ENCODE data around the gene ZDHHC11B. TPM values are rescaled to one million over a fixed set of nuclear protein-coding genes. Genes with fewer than 3 reads are reported as not detected.
"Not testable (repeated sequence)": the region's sequence is repeated elsewhere in the genome, so short reads cannot be mapped to it uniquely, and the experiment has no call there.

Gene ZDHHC11B
- total and polyA plus RNA-seq, 2 donors (not counting 1 experiment from before 2014, with no cell fraction given): under 0.01 TPM; not detected in 1

- H3K27me3 ChIP-seq (ENCODE audit: control insufficient read depth, insufficient read depth, low read length); H3K4me3 ChIP-seq (replicated peaks in 1 of 4; ENCODE audit: control extremely low read depth in 1 of 4, insufficient read depth in 1 of 4, low read depth in 3 of 4, low read length in 4 of 4); H3K9ac ChIP-seq (ENCODE audit: insufficient read depth, low read length); H2AFZ ChIP-seq (ENCODE audit: low read length); H3K79me2 ChIP-seq (ENCODE audit: control insufficient read depth, insufficient read depth, low read length); DNase-seq (ENCODE audit: low read depth in 2 of 2); H3K4me1 ChIP-seq (ENCODE audit: control insufficient read depth, extremely low read depth, insufficient read depth, low read length); H3K4me2 ChIP-seq (ENCODE audit: extremely low read depth, insufficient read depth, low read length); H4K20me1 ChIP-seq (ENCODE audit: control insufficient read depth, extremely low read depth, insufficient read depth, low read length); H3K27ac ChIP-seq (ENCODE audit: insufficient read depth, low read length); H3K9me3 ChIP-seq (ENCODE audit: control insufficient read depth, insufficient read depth, low read depth, low read length); H3K36me3 ChIP-seq (ENCODE audit: control insufficient read depth, insufficient read depth, low read length): not testable (repeated sequence)
These were observed 103.0 kb downstream of the ZDHHC11B start for GRCh38 chr5:681317-682191.

GRCh38 chr5:680836-681235, 103.7 kb downstream of the ZDHHC11B start:
- not testable (repeated sequence) for DNase-seq (ENCODE audit: low read depth in 2 of 2); H3K4me3 ChIP-seq (replicated peaks in 1 of 4; ENCODE audit: control extremely low read depth in 1 of 4, insufficient read depth in 1 of 4, low read depth in 3 of 4, low read length in 4 of 4); H3K27ac ChIP-seq (ENCODE audit: insufficient read depth, low read length); H3K4me1 ChIP-seq (ENCODE audit: control insufficient read depth, extremely low read depth, insufficient read depth, low read length); H4K20me1 ChIP-seq (ENCODE audit: control insufficient read depth, extremely low read depth, insufficient read depth, low read length); H3K4me2 ChIP-seq (ENCODE audit: extremely low read depth, insufficient read depth, low read length); H3K36me3 ChIP-seq (ENCODE audit: control insufficient read depth, insufficient read depth, low read length); H3K79me2 ChIP-seq (ENCODE audit: control insufficient read depth, insufficient read depth, low read length); H3K9ac ChIP-seq (ENCODE audit: insufficient read depth, low read length); H2AFZ ChIP-seq (ENCODE audit: low read length); H3K27me3 ChIP-seq (ENCODE audit: control insufficient read depth, insufficient read depth, low read length); H3K9me3 ChIP-seq (ENCODE audit: control insufficient read depth, insufficient read depth, low read depth, low read length)

GRCh38 chr5:680118-680795, 104.3 kb downstream of the ZDHHC11B start:
- H3K9ac ChIP-seq (ENCODE audit: insufficient read depth, low read length); H3K79me2 ChIP-seq (ENCODE audit: control insufficient read depth, insufficient read depth, low read length); H3K27ac ChIP-seq (ENCODE audit: insufficient read depth, low read length); H3K4me2 ChIP-seq (ENCODE audit: extremely low read depth, insufficient read depth, low read length); DNase-seq (ENCODE audit: low read depth in 2 of 2); H3K4me3 ChIP-seq (replicated peaks in 1 of 4; ENCODE audit: control extremely low read depth in 1 of 4, insufficient read depth in 1 of 4, low read depth in 3 of 4, low read length in 4 of 4); H3K27me3 ChIP-seq (ENCODE audit: control insufficient read depth, insufficient read depth, low read length); H2AFZ ChIP-seq (ENCODE audit: low read length); H4K20me1 ChIP-seq (ENCODE audit: control insufficient read depth, extremely low read depth, insufficient read depth, low read length); H3K36me3 ChIP-seq (ENCODE audit: control insufficient read depth, insufficient read depth, low read length); H3K4me1 ChIP-seq (ENCODE audit: control insufficient read depth, extremely low read depth, insufficient read depth, low read length); H3K9me3 ChIP-seq (ENCODE audit: control insufficient read depth, insufficient read depth, low read depth, low read length): not testable (repeated sequence)

- not testable (repeated sequence) for H3K4me2 ChIP-seq (ENCODE audit: extremely low read depth, insufficient read depth, low read length); H3K9me3 ChIP-seq (ENCODE audit: control insufficient read depth, insufficient read depth, low read depth, low read length); H3K27ac ChIP-seq (ENCODE audit: insufficient read depth, low read length); DNase-seq (ENCODE audit: low read depth in 2 of 2); H3K4me3 ChIP-seq (replicated peaks in 1 of 4; ENCODE audit: control extremely low read depth in 1 of 4, insufficient read depth in 1 of 4, low read depth in 3 of 4, low read length in 4 of 4); H3K27me3 ChIP-seq (ENCODE audit: control insufficient read depth, insufficient read depth, low read length); H3K9ac ChIP-seq (ENCODE audit: insufficient read depth, low read length); H4K20me1 ChIP-seq (ENCODE audit: control insufficient read depth, extremely low read depth, insufficient read depth, low read length); H2AFZ ChIP-seq (ENCODE audit: low read length); H3K79me2 ChIP-seq (ENCODE audit: control insufficient read depth, insufficient read depth, low read length); H3K36me3 ChIP-seq (ENCODE audit: control insufficient read depth, insufficient read depth, low read length); H3K4me1 ChIP-seq (ENCODE audit: control insufficient read depth, extremely low read depth, insufficient read depth, low read length)
These were observed 105.2 kb downstream of the ZDHHC11B start for GRCh38 chr5:679166-679895.

- H4K20me1 ChIP-seq (ENCODE audit: control insufficient read depth, extremely low read depth, insufficient read depth, low read length); H3K4me3 ChIP-seq (replicated peaks in 1 of 4; ENCODE audit: control extremely low read depth in 1 of 4, insufficient read depth in 1 of 4, low read depth in 3 of 4, low read length in 4 of 4); H3K36me3 ChIP-seq (ENCODE audit: control insufficient read depth, insufficient read depth, low read length); H3K9ac ChIP-seq (ENCODE audit: insufficient read depth, low read length); H3K4me1 ChIP-seq (ENCODE audit: control insufficient read depth, extremely low read depth, insufficient read depth, low read length); H3K79me2 ChIP-seq (ENCODE audit: control insufficient read depth, insufficient read depth, low read length); H3K27me3 ChIP-seq (ENCODE audit: control insufficient read depth, insufficient read depth, low read length); H2AFZ ChIP-seq (ENCODE audit: low read length); H3K9me3 ChIP-seq (ENCODE audit: control insufficient read depth, insufficient read depth, low read depth, low read length); DNase-seq (ENCODE audit: low read depth in 2 of 2); H3K27ac ChIP-seq (ENCODE audit: insufficient read depth, low read length); H3K4me2 ChIP-seq (ENCODE audit: extremely low read depth, insufficient read depth, low read length): not testable (repeated sequence)
These were observed 106.0 kb downstream of the ZDHHC11B start for GRCh38 chr5:678521-678920.
